Measurements from ENCODE around the gene UNC13D. TPM values are rescaled to one million over a fixed set of nuclear protein-coding genes. Genes with fewer than 3 reads are reported as not detected.

The UNC13D gene
- polyA plus RNA-seq, 1 donor from 2014 or later: 1.2 TPM

DNA sequence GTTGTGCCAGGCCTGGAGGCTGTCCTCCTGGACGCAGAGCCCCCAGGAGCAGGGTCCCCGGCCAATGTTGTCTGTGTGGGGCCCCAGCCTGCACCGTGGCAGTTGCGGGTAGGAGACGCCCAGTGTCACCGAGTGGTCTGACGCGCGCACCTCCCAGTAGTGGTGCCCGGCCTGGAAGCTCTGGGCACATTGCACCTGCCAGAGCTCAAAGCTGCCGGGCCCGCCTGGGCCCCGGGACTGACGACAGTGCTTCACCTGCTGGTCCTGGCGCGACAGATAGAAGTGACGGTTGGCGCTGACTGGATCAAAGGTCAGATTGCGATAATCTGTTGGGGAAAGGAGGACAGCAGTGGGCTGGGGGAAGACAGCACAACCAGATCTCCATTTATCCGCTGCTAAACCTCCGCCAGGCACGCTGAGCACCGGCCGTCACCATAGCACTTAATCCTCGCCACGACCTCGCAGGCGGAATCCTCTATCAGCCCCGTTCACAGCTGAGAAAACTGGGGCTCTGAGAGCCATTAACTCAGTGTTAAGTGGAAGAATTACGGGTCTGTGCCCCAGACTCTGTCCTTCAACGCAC, 46.9 kb upstream of the UNC13D start:
- H3K9me2 ChIP-seq (ENCODE audit: insufficient read depth, low read length): no peaks in the 10 kb centered on the region
- H3K79me2 ChIP-seq (replicated peaks; ENCODE audit: insufficient read depth, low read length): no peaks in the 10 kb centered on the region
- H4K20me1 ChIP-seq (ENCODE audit: insufficient read depth): no peaks in the 10 kb centered on the region
- H3K36me3 ChIP-seq (ENCODE audit: insufficient read depth, low read length): no peaks in the 10 kb centered on the region
- H3K4me2 ChIP-seq (ENCODE audit: low read length): no peak overlapping the region
- H3F3A ChIP-seq (ENCODE audit: insufficient read depth, low read length, poor library complexity, severe bottlenecking): no peaks in the 10 kb centered on the region
- no peaks in the 10 kb centered on the region for H3K9me3 ChIP-seq (ENCODE audit: low read length)
- no peak overlapping the region for H3K4me3 ChIP-seq (ENCODE audit: low read length)
- H3K9ac ChIP-seq (ENCODE audit: low read length): no peak overlapping the region
- no peak for TF ChIP-seq MXI1 (conservative IDR thresholded peaks at IDR 0.05; ENCODE audit: poor library complexity, severe bottlenecking)
- no peak overlapping the region for H2AFZ ChIP-seq (ENCODE audit: low read depth, low read length)
- H3K27ac ChIP-seq (ENCODE audit: low read length): no peak overlapping the region
- H3K27me3 ChIP-seq (ENCODE audit: insufficient read depth, low read depth, low read length): no peaks in the 10 kb centered on the region

DNA sequence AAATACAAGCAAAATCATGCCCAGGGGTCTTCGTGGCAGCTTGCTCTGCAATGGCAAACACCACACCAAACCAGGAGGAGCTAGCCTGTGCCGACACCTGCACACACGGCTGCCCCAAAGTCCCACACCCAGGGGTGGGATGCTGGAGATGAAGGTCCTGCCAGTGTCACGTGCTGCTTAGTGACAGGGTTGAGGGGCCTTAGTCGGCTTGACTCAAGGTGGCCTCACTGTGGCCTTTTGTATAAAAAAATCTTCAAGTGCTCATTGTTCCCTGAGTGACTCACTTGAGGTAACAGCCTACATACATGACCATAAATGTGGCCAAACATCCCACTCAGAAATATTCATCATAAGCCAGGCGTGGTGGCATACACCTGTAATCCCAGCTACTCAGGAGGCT, 45.2 kb upstream of the UNC13D start:
- Histone ChIP-seq H3K27ac (ENCODE audit: low read length) (no peak overlapping the region), H3K79me2 (replicated peaks; ENCODE audit: insufficient read depth, low read length) (no peaks in the 10 kb centered on the region), H2AFZ (ENCODE audit: low read depth, low read length) (no peak overlapping the region), H3K4me2 (ENCODE audit: low read length) (no peak overlapping the region), H3K4me3 (ENCODE audit: low read length) (no peak overlapping the region), H3F3A (ENCODE audit: insufficient read depth, low read length, poor library complexity, severe bottlenecking) (no peaks in the 10 kb centered on the region), H3K36me3 (ENCODE audit: insufficient read depth, low read length) (no peaks in the 10 kb centered on the region), H3K9me2 (ENCODE audit: insufficient read depth, low read length) (no peaks in the 10 kb centered on the region), H3K9me3 (ENCODE audit: low read length) (no peaks in the 10 kb centered on the region), H3K27me3 (ENCODE audit: insufficient read depth, low read depth, low read length) (no peaks in the 10 kb centered on the region), H3K9ac (ENCODE audit: low read length) (no peak overlapping the region), H4K20me1 (ENCODE audit: insufficient read depth) (no peaks in the 10 kb centered on the region)
- TF ChIP-seq RAD21 (conservative IDR thresholded peaks at IDR 0.05) (no peak), POLR2AphosphoS5 (IDR thresholded peaks at IDR 0.05) (no peak), MXI1 (conservative IDR thresholded peaks at IDR 0.05; ENCODE audit: poor library complexity, severe bottlenecking) (no peak), SMC3 (conservative IDR thresholded peaks at IDR 0.05; ENCODE audit: poor library complexity) (no peak), EP300 (conservative IDR thresholded peaks at IDR 0.05; ENCODE audit: poor library complexity, severe bottlenecking) (no peak), EZH2 (IDR thresholded peaks at IDR 0.05; ENCODE audit: borderline replicate concordance, insufficient read depth, low read length, poor library complexity, severe bottlenecking) (no peak), TAF1 (IDR thresholded peaks at IDR 0.05; ENCODE audit: low read depth) (no peak)
- TF ChIP-seq, protein P1, sequence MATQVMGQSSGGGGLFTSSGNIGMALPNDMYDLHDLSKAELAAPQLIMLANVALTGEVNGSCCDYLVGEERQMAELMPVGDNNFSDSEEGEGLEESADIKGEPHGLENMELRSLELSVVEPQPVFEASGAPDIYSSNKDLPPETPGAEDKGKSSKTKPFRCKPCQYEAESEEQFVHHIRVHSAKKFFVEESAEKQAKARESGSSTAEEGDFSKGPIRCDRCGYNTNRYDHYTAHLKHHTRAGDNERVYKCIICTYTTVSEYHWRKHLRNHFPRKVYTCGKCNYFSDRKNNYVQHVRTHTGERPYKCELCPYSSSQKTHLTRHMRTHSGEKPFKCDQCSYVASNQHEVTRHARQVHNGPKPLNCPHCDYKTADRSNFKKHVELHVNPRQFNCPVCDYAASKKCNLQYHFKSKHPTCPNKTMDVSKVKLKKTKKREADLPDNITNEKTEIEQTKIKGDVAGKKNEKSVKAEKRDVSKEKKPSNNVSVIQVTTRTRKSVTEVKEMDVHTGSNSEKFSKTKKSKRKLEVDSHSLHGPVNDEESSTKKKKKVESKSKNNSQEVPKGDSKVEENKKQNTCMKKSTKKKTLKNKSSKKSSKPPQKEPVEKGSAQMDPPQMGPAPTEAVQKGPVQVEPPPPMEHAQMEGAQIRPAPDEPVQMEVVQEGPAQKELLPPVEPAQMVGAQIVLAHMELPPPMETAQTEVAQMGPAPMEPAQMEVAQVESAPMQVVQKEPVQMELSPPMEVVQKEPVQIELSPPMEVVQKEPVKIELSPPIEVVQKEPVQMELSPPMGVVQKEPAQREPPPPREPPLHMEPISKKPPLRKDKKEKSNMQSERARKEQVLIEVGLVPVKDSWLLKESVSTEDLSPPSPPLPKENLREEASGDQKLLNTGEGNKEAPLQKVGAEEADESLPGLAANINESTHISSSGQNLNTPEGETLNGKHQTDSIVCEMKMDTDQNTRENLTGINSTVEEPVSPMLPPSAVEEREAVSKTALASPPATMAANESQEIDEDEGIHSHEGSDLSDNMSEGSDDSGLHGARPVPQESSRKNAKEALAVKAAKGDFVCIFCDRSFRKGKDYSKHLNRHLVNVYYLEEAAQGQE (IDR thresholded peaks at IDR 0.05; ENCODE audit: borderline replicate concordance): no peak
- TF ChIP-seq, protein P2, sequence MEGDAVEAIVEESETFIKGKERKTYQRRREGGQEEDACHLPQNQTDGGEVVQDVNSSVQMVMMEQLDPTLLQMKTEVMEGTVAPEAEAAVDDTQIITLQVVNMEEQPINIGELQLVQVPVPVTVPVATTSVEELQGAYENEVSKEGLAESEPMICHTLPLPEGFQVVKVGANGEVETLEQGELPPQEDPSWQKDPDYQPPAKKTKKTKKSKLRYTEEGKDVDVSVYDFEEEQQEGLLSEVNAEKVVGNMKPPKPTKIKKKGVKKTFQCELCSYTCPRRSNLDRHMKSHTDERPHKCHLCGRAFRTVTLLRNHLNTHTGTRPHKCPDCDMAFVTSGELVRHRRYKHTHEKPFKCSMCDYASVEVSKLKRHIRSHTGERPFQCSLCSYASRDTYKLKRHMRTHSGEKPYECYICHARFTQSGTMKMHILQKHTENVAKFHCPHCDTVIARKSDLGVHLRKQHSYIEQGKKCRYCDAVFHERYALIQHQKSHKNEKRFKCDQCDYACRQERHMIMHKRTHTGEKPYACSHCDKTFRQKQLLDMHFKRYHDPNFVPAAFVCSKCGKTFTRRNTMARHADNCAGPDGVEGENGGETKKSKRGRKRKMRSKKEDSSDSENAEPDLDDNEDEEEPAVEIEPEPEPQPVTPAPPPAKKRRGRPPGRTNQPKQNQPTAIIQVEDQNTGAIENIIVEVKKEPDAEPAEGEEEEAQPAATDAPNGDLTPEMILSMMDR (IDR thresholded peaks at IDR 0.05; ENCODE audit: poor library complexity, severe bottlenecking): no peak
